Activated naive CD4-positive, alpha-beta T cell treated with anti-CD3 and anti-CD28 coated beads, Interleukin-2, amount 50 U/mL, for 16 hours (primary cell): Measurements from ENCODE around the gene TOR2A.

ENCODE experiments used
- DNase-seq: peaks from one replicate; pipeline ENCODE4 v3.0.0-alpha.2; 2020

The TOR2A gene

GRCh38 chr9:127741831-127742434, 6.8 kb upstream of the TOR2A start:
- no peak for DNase-seq

GRCh38 chr9:127739614-127740330, 4.7 kb upstream of the TOR2A start:
- no peak for DNase-seq

GRCh38 chr9:127738666-127739065, 3.6 kb upstream of the TOR2A start:
- DNase-seq, result no peak

- DNase-seq, result no peak
These were observed 564 bp upstream of the TOR2A start for GRCh38 chr9:127735530-127736185.

GRCh38 chr9:127734247-127734746, 797 bp downstream of the TOR2A start:
- no peak for DNase-seq

GRCh38 chr9:127733614-127734013, 1.5 kb downstream of the TOR2A start:
- DNase-seq, result no peak

- no peak for DNase-seq
These were observed 2.6 kb downstream of the TOR2A start for GRCh38 chr9:127732444-127732843.

GRCh38 chr9:127731938-127732337, 3.2 kb downstream of the TOR2A start:
- no peak for DNase-seq

GRCh38 chr9:127730799-127731410, 4.2 kb downstream of the TOR2A start:
- no peak for DNase-seq

GRCh38 chr9:127730262-127730661, 4.8 kb downstream of the TOR2A start:
- no peak for DNase-seq

- DNase-seq, result no peak
These were observed 5.4 kb downstream of the TOR2A start for GRCh38 chr9:127729522-127730256.

- DNase-seq, result no peak
These were observed 6.3 kb downstream of the TOR2A start for GRCh38 chr9:127728808-127729207.

- DNase-seq, result no peak
These were observed 8.2 kb downstream of the TOR2A start for GRCh38 chr9:127726871-127727270.

- no peak for DNase-seq
These were observed 11.1 kb downstream of the TOR2A start for GRCh38 chr9:127724012-127724411.

GRCh38 chr9:127723444-127723843, 11.7 kb downstream of the TOR2A start:
- no peak for DNase-seq

- DNase-seq, result no peak
These were observed 12.1 kb downstream of the TOR2A start for GRCh38 chr9:127723013-127723412.

- no peak for DNase-seq
These were observed 12.9 kb downstream of the TOR2A start for GRCh38 chr9:127722055-127722745.

- DNase-seq, result no peak
These were observed 13.7 kb downstream of the TOR2A start for GRCh38 chr9:127721391-127721821.

- no peak for DNase-seq
These were observed 14.2 kb downstream of the TOR2A start for GRCh38 chr9:127720865-127721227.

- peak; percentile 22 for DNase-seq
These were observed 14.8 kb downstream of the TOR2A start for GRCh38 chr9:127720031-127720864.

- no peak for DNase-seq
These were observed 17.3 kb downstream of the TOR2A start for GRCh38 chr9:127717766-127718165.
